Panc1 (cell line): ENCODE data around the gene PINK1.

Experiments used
- CTCF ChIP-seq: fragments of 450-650 bp; IDR thresholded peaks from 2 replicates; pipeline ENCODE4 v1.5.1; 2017; ENCODE audit warnings: mild to moderate bottlenecking
- POLR2AphosphoS5 ChIP-seq: IDR thresholded peaks from 2 replicates; pipeline ENCODE4 v1.6.1; 2012; ENCODE audit warnings: mild to moderate bottlenecking, low read depth, low read length, moderate library complexity
- REST ChIP-seq, 2 experiments: IDR thresholded peaks; 2 replicates each; pipeline ENCODE4 v1.6.1; 2011 to 2012; ENCODE audit warnings: low read depth in 2 of 2, control low read depth in 1 of 2, low read length in 1 of 2, mild to moderate bottlenecking in 1 of 2, moderate library complexity in 1 of 2; ENCODE audit not compliant: insufficient read depth in 1 of 2

- TF ChIP-seq CTCF (no peak), REST (IDR thresholded peaks at IDR 0.05; ENCODE audit: insufficient read depth in 1 of 2, low read depth in 2 of 2, low read length in 1 of 2) (no peak), POLR2AphosphoS5 (no peak)
These were observed 46.2 kb upstream of the PINK1 start for GRCh38 chr1:20586953-20587660.
